H9 (cell line): ENCODE results near the gene RASL10A. TPM values are rescaled to one million over a fixed set of nuclear protein-coding genes. Genes with fewer than 3 reads are reported as not detected.

Experiments used
- DNase-seq: peaks from one replicate; pipeline ENCODE4 v3.0.0-alpha.2; 2017
- H2AFZ ChIP-seq: one replicate; pipeline ENCODE4 v1.6.1; 2013; ENCODE audit warnings: mild to moderate bottlenecking, low read length, control low read depth, moderate library complexity
- H2AK5ac ChIP-seq: 2 replicates; pipeline ENCODE4 v1.6.1; 2013; ENCODE audit warnings: low read length, control low read depth, mixed read lengths; ENCODE audit not compliant: insufficient read length
- H2BK120ac ChIP-seq: one replicate; pipeline ENCODE4 v1.6.1; 2013; ENCODE audit warnings: low read depth, mild to moderate bottlenecking, low read length, control low read depth, inconsistent platforms; ENCODE audit not compliant: poor library complexity, severe bottlenecking
- H2BK12ac ChIP-seq: 2 replicates; pipeline ENCODE4 v1.6.1; 2013; ENCODE audit warnings: low read length, control low read depth, mixed read lengths, low read depth; ENCODE audit not compliant: insufficient read length
- H2BK15ac ChIP-seq: 2 replicates; pipeline ENCODE4 v1.6.1; 2013; ENCODE audit warnings: low read depth, low read length, control low read depth
- H2BK20ac ChIP-seq: one replicate; pipeline ENCODE4 v1.6.1; 2013; ENCODE audit warnings: low read depth, mild to moderate bottlenecking, low read length, control low read depth, inconsistent platforms; ENCODE audit not compliant: poor library complexity, severe bottlenecking
- H2BK5ac ChIP-seq: 2 replicates; pipeline ENCODE4 v1.6.1; 2013; ENCODE audit warnings: low read length, control low read depth, mixed read lengths; ENCODE audit not compliant: insufficient read length
- H3K14ac ChIP-seq: 2 replicates; pipeline ENCODE4 v1.6.1; 2013; ENCODE audit warnings: low read length, control low read depth; ENCODE audit not compliant: insufficient read depth
- H3K18ac ChIP-seq: 2 replicates; pipeline ENCODE4 v1.6.1; 2013; ENCODE audit warnings: low read depth, mild to moderate bottlenecking, mixed read lengths, low read length, control low read depth; ENCODE audit not compliant: insufficient read length
- H3K23ac ChIP-seq: 2 replicates; pipeline ENCODE4 v1.6.1; 2013; ENCODE audit warnings: low read length, control low read depth, mixed read lengths, low read depth; ENCODE audit not compliant: insufficient read length
- H3K23me2 ChIP-seq: 2 replicates; pipeline ENCODE4 v1.6.1; 2013; ENCODE audit warnings: low read depth, mild to moderate bottlenecking, mixed read lengths, low read length, control low read depth; ENCODE audit not compliant: insufficient read length, poor library complexity, severe bottlenecking
- H3K27ac ChIP-seq: 2 replicates; pipeline ENCODE4 v1.5.1; 2013; ENCODE audit warnings: low read length, control low read depth, mixed read lengths, low read depth; ENCODE audit not compliant: insufficient read length
- H3K27me3 ChIP-seq: 2 replicates; pipeline ENCODE4 v1.6.1; 2013; ENCODE audit warnings: low read length, control low read depth, inconsistent platforms; ENCODE audit not compliant: insufficient read depth
- H3K4ac ChIP-seq: 2 replicates; pipeline ENCODE4 v1.6.1; 2013; ENCODE audit warnings: low read depth, mild to moderate bottlenecking, control low read depth, inconsistent platforms, low read length, moderate library complexity
- H3K4me1 ChIP-seq: 2 replicates; pipeline ENCODE4 v1.6.1; 2013; ENCODE audit warnings: low read length, control low read depth, inconsistent platforms; ENCODE audit not compliant: insufficient read depth
- H3K4me2 ChIP-seq: 2 replicates; pipeline ENCODE4 v1.6.1; 2013; ENCODE audit warnings: low read length, control low read depth, mixed read lengths; ENCODE audit not compliant: insufficient read length, insufficient read depth
- H3K56ac ChIP-seq: 2 replicates; pipeline ENCODE4 v1.6.1; 2013; ENCODE audit warnings: low read depth, mild to moderate bottlenecking, mixed read lengths, low read length, control low read depth; ENCODE audit not compliant: insufficient read length
- H3K79me1 ChIP-seq: 2 replicates; pipeline ENCODE4 v1.6.1; 2013; ENCODE audit warnings: low read depth, mild to moderate bottlenecking, moderate library complexity, low read length, control low read depth, inconsistent platforms; ENCODE audit not compliant: insufficient read depth, poor library complexity, severe bottlenecking
- H3K79me2 ChIP-seq: 2 replicates; pipeline ENCODE4 v1.6.1; 2013; ENCODE audit warnings: low read length, control low read depth, inconsistent platforms; ENCODE audit not compliant: insufficient read depth
- H3K9ac ChIP-seq: 2 replicates; pipeline ENCODE4 v1.6.1; 2013; ENCODE audit warnings: low read length, control low read depth, mixed read lengths; ENCODE audit not compliant: insufficient read length; ENCODE audit errors: extremely low read depth
- H3K9me3 ChIP-seq: one replicate; pipeline ENCODE4 v1.6.1; 2013; ENCODE audit warnings: low read depth, low read length, inconsistent platforms; ENCODE audit not compliant: control insufficient read depth
- H3T11ph ChIP-seq: one replicate; pipeline ENCODE4 v1.6.1; 2013; ENCODE audit warnings: mild to moderate bottlenecking, low read length, control low read depth, inconsistent platforms
- H4K20me1 ChIP-seq: one replicate; pipeline ENCODE4 v1.6.1; 2013; ENCODE audit not compliant: control insufficient read depth, insufficient read length, insufficient read depth
- H4K5ac ChIP-seq: 2 replicates; pipeline ENCODE4 v1.6.1; 2013; ENCODE audit warnings: low read depth, mild to moderate bottlenecking, mixed read lengths, low read length, control low read depth; ENCODE audit not compliant: insufficient read length
- H4K8ac ChIP-seq: replicated peaks from 2 replicates; pipeline ENCODE4 v1.6.1; 2013; ENCODE audit warnings: low read length, control low read depth, mixed read lengths, low read depth; ENCODE audit not compliant: insufficient read length
- H4K91ac ChIP-seq: 2 replicates; pipeline ENCODE4 v1.6.1; 2013; ENCODE audit warnings: low read depth, mild to moderate bottlenecking, moderate library complexity, mixed read lengths, low read length, control low read depth; ENCODE audit not compliant: insufficient read length
- H3K27ac Mint-ChIP-seq, 3 experiments: 2 replicates in 2 of 3; 3 replicates in 1 of 3; pipeline ENCODE4 v1.8.0; 2020 to 2021; ENCODE audit warnings: mixed read lengths in 3 of 3, mild to moderate bottlenecking in 1 of 3, moderate library complexity in 1 of 3
- H3K27me3 Mint-ChIP-seq: 2 replicates; pipeline ENCODE4 v1.8.0; 2021; ENCODE audit warnings: low read depth, mild to moderate bottlenecking, moderate library complexity, mixed read lengths
- H3K36me3 Mint-ChIP-seq, 3 experiments: 2 replicates in 2 of 3; 3 replicates in 1 of 3; pipeline ENCODE4 v1.8.0; 2020 to 2021; ENCODE audit warnings: low read depth in 3 of 3, mixed read lengths in 3 of 3; ENCODE audit not compliant: insufficient read depth in 1 of 3
- H3K4me1 Mint-ChIP-seq, 2 experiments: 2 replicates each; pipeline ENCODE4 v1.8.0; 2020; ENCODE audit warnings: mixed read lengths in 2 of 2
- H3K4me3 Mint-ChIP-seq, 2 experiments: 2 replicates in 1 of 2; 3 replicates in 1 of 2; pipeline ENCODE4 v1.8.0; 2020 to 2021; ENCODE audit warnings: mild to moderate bottlenecking in 2 of 2, mixed read lengths in 2 of 2, moderate library complexity in 1 of 2
- H3K9me3 Mint-ChIP-seq, 2 experiments: 2 replicates in 1 of 2; 3 replicates in 1 of 2; pipeline ENCODE4 v1.8.0; 2020; ENCODE audit warnings: mild to moderate bottlenecking in 2 of 2, mixed read lengths in 2 of 2, moderate library complexity in 1 of 2
- CTCF ChIP-seq: fragments of 200-600 bp; sonication (generic); conservative IDR thresholded peaks from 3 replicates; pipeline ENCODE4 v1.8.0; 2021; ENCODE audit warnings: antibody characterized with exemption, mild to moderate bottlenecking
- WGBS: extraction: QIAGEN DNeasy Blood & Tissue Kit; methylation state at CpG from one replicate; pipeline ENCODE4 v1.1.7; 2013; ENCODE audit warnings: missing lambda C conversion rate, low lambda C conversion rate, mixed read lengths; ENCODE audit not compliant: insufficient read length; ENCODE audit errors: extremely low coverage; 5-methylcytosine and 5-hydroxymethylcytosine counted together
- total RNA-seq: library from RNA; stranded (reverse); gene quantifications from 2 replicates; pipeline ENCODE4 v1.2.1, GENCODE V29; 2021

Gene RASL10A
- total RNA-seq, 1 experiment from 2014 or later, result 0.90 TPM

- Histone ChIP-seq H3K27ac (no peak overlapping the region), H3K79me2 (no peaks in the 10 kb centered on the region), H3K4me1 (no peaks in the 10 kb centered on the region), H4K8ac (no peak overlapping the region), H2AFZ (no peak overlapping the region), H3T11ph (no peak overlapping the region), H4K20me1 (no peaks in the 10 kb centered on the region), H2BK120ac (no peak overlapping the region), H2BK5ac (no peak overlapping the region), H3K4me2 (no peak overlapping the region), H3K9me3 (no peaks in the 10 kb centered on the region), H4K91ac (no peak overlapping the region), H3K23ac (no peak overlapping the region), H2BK20ac (no peak overlapping the region), H3K4ac (no peak overlapping the region), H2AK5ac (no peak overlapping the region), H3K23me2 (no peaks in the 10 kb centered on the region), H2BK12ac (no peak overlapping the region), H3K9ac (no peak overlapping the region), H3K56ac (no peak overlapping the region), H3K79me1 (peaks cover 4% of the 10 kb centered on the region), H4K5ac (no peak overlapping the region), H2BK15ac (no peak overlapping the region), H3K14ac (no peak overlapping the region), H3K18ac (no peak overlapping the region), H3K27me3 (no peaks in the 10 kb centered on the region)
- Mint-ChIP-seq H3K9me3 (no peaks in the 10 kb centered on the region), H3K4me1 (peaks cover 0 to 7% of the 10 kb centered on the region in 2 experiments; a peak in 1 of 4 replicates), H3K27me3 (no peaks in the 10 kb centered on the region), H3K36me3 (peaks cover 65 to 99% (median 97%) of the 10 kb centered on the region in 3 experiments; a peak in 6 of 7 replicates), H3K4me3 (no peak overlapping the region), H3K27ac (peak overlapping the region in 2 of 3 experiments; percentile 40 to 87; a peak in 3 of 7 replicates)
- no peak for TF ChIP-seq CTCF
- DNase-seq, result no peak
- WGBS, result no CpG with 5 or more reads among the region's 2 CpGs
These were observed 26.7 kb downstream of the RASL10A start for GRCh38 chr22:29288837-29289236.
